Activated CD4-positive, alpha-beta T cell treated with anti-CD3 and anti-CD28 coated beads, Interleukin-2, amount 50 U/mL, for 48 hours (primary cell): ENCODE results near the gene DCAF10.

Experiments used
- DNase-seq, 2 experiments: peaks; one replicate each; pipeline ENCODE4 v3.0.0-alpha.2; 2020

Gene DCAF10

GRCh38 chr9:37910271-37910670, 109.7 kb downstream of the DCAF10 start:
- DNase-seq: no peak

- DNase-seq: no peak
Observed at GRCh38 chr9:37911271-37911681, 110.7 kb downstream of the DCAF10 start.

GRCh38 chr9:37913480-37914153, 113.0 kb downstream of the DCAF10 start:
- DNase-seq: peak; percentile 86 to 90

GRCh38 chr9:37914154-37914551, 113.6 kb downstream of the DCAF10 start:
- DNase-seq: no peak

GRCh38 chr9:37914701-37915358, 114.2 kb downstream of the DCAF10 start:
- DNase-seq: no peak

- no peak for DNase-seq
Observed at GRCh38 chr9:37915911-37916470, 115.4 kb downstream of the DCAF10 start.

GRCh38 chr9:37916471-37917312, 116.1 kb downstream of the DCAF10 start:
- no peak for DNase-seq
